HCT116 (cell line): ENCODE measurements around the gene COL21A1. TPM values are rescaled to one million over a fixed set of nuclear protein-coding genes. Genes with fewer than 3 reads are reported as not detected.

Experiments
- ATAC-seq: fragments of 200-7000 bp; cut with Tn5 transposase; 2 replicates; pipeline ENCODE4 v1.9.1; 2020; ENCODE audit warnings: mild to moderate bottlenecking, moderate library complexity
- BruUV-seq: library from RNA; stranded (reverse); fragments of 400-500 nt; replicated peaks from 2 replicates; lab custom pipeline; 2021; lab: Mats Ljungman, UMichigan
- CTCF ChIA-PET: fragments of 300-600 bp; sonication (Branson Sonifier 250); formaldehyde crosslinking; loops from one replicate; lab custom pipeline; 2021; ENCODE audit warnings: antibody characterized with exemption; lab: Charles Lee
- POLR2A ChIA-PET: fragments of 300-600, 350-600 bp; sonication (Branson Sonifier 250); formaldehyde crosslinking; loops from one replicate; lab custom pipeline; 2021; ENCODE audit warnings: antibody characterized with exemption; lab: Charles Lee
- RAD21 ChIA-PET, 2 experiments: fragments of 300-600 bp; sonication (Branson Sonifier 250); formaldehyde crosslinking; loops; one replicate each; lab custom pipeline; 2023; ENCODE audit warnings: low total read pairs in 2 of 2; ENCODE audit not compliant: uncharacterized antibody in 2 of 2, unreplicated experiment in 2 of 2, low non-redundant PET in 1 of 2; lab: Charles Lee
- DNase-seq: peaks from one replicate; pipeline ENCODE4 v3.0.0-alpha.2; 2010; ENCODE audit warnings: low read depth, low spot score
- H2AFZ ChIP-seq: fragments of 200-600 bp; shearing (Covaris generic), sonication (generic); 2 replicates; pipeline ENCODE4 v1.6.1; 2017; ENCODE audit warnings: low read depth, mixed run types, mixed read lengths, antibody characterized with exemption, low read length; ENCODE audit not compliant: poor library complexity, severe bottlenecking
- H3K27ac ChIP-seq: 2 replicates; pipeline ENCODE4 v1.5.1; 2012; ENCODE audit warnings: low read depth, low read length
- H3K27me3 ChIP-seq: fragments of 200-600 bp; sonication (generic); 2 replicates; pipeline ENCODE4 v1.6.1; 2016; ENCODE audit warnings: mixed run types, low read length, mixed read lengths; ENCODE audit not compliant: insufficient read depth
- H3K36me3 ChIP-seq, 2 experiments: fragments of 200-500 bp in 1 of 2; fragments of 200-600 bp in 1 of 2; sonication (Bioruptor generic) in 1 of 2; sonication (generic) in 1 of 2; 2 replicates each; pipeline versions ENCODE4 v1.5.1 to v1.6.1; 2014 to 2016; ENCODE audit warnings: low read length in 2 of 2, inconsistent platforms in 1 of 2, mixed read lengths in 1 of 2, mixed run types in 1 of 2; ENCODE audit not compliant: insufficient read depth in 2 of 2, control insufficient read depth in 1 of 2
- H3K4me1 ChIP-seq, 2 experiments: fragments of 200-600 bp in 1 of 2; sonication (generic) in 1 of 2; 2 replicates each; pipeline versions ENCODE4 v1.5.1 to v1.6.1; 2012 to 2017; ENCODE audit warnings: low read length in 2 of 2, inconsistent platforms in 1 of 2, mild to moderate bottlenecking in 1 of 2, mixed read lengths in 1 of 2, mixed run types in 1 of 2, moderate library complexity in 1 of 2; ENCODE audit not compliant: insufficient read depth in 2 of 2, control insufficient read depth in 1 of 2
- H3K4me2 ChIP-seq: fragments of 200-600 bp; sonication (generic); 2 replicates; pipeline ENCODE4 v1.6.1; 2017; ENCODE audit warnings: mixed run types, low read length, mixed read lengths
- H3K4me3 ChIP-seq, 2 experiments: fragments of 200-600 bp in 1 of 2; sonication (generic) in 1 of 2; replicated peaks in 1 of 2; 2 replicates each; pipeline ENCODE4 v1.5.1; 2011 to 2016; ENCODE audit warnings: low read length in 2 of 2, control low read depth in 1 of 2, low read depth in 1 of 2, mild to moderate bottlenecking in 1 of 2, mixed read lengths in 1 of 2, mixed run types in 1 of 2
- H3K79me2 ChIP-seq: fragments of 200-600 bp; sonication (generic); 2 replicates; pipeline ENCODE4 v1.6.1; 2017; ENCODE audit warnings: mild to moderate bottlenecking, mixed run types, low read length, moderate library complexity, mixed read lengths; ENCODE audit not compliant: insufficient read depth
- H3K9ac ChIP-seq: fragments of 200-600 bp; sonication (generic); 2 replicates; pipeline ENCODE4 v1.6.1; 2016; ENCODE audit warnings: low read length, mixed read lengths
- H3K9me2 ChIP-seq: fragments of 200-600 bp; sonication (generic), shearing (Covaris generic); 2 replicates; pipeline ENCODE4 v1.6.1; 2017; ENCODE audit warnings: mixed run types, mild to moderate bottlenecking, moderate library complexity; ENCODE audit not compliant: insufficient read depth
- H3K9me3 ChIP-seq, 2 experiments: fragments of 200-500 bp in 1 of 2; fragments of 200-600 bp in 1 of 2; sonication (Bioruptor generic) in 1 of 2; sonication (generic) in 1 of 2; 2 replicates each; pipeline ENCODE4 v1.6.1; 2014 to 2017; ENCODE audit warnings: low read length in 2 of 2, mixed read lengths in 2 of 2, inconsistent platforms in 1 of 2, low read depth in 1 of 2, mild to moderate bottlenecking in 1 of 2, mixed run types in 1 of 2, moderate library complexity in 1 of 2; ENCODE audit not compliant: control insufficient read depth in 1 of 2, insufficient read depth in 1 of 2
- H4K20me1 ChIP-seq: fragments of 200-600 bp; sonication (generic), shearing (Covaris generic); 2 replicates; pipeline ENCODE4 v1.6.1; 2017; ENCODE audit warnings: mixed run types, mild to moderate bottlenecking, moderate library complexity; ENCODE audit not compliant: insufficient read depth
- CTCF ChIP-seq, 3 experiments: fragments of 200-600 bp in 1 of 3; sonication (generic) in 1 of 3; IDR thresholded peaks in 2 of 3; conservative IDR thresholded peaks in 1 of 3; 2 replicates each; pipeline ENCODE4 v1.5.1; 2012 to 2017; ENCODE audit warnings: low read depth in 2 of 3, low read length in 2 of 3, antibody characterized with exemption in 1 of 3, borderline replicate concordance in 1 of 3, control low read depth in 1 of 3, mild to moderate bottlenecking in 1 of 3, mixed read lengths in 1 of 3, mixed run types in 1 of 3, moderate library complexity in 1 of 3; ENCODE audit not compliant: insufficient read depth in 1 of 3
- MAX ChIP-seq: IDR thresholded peaks from 2 replicates; pipeline ENCODE4 v1.6.1; 2012
- SIN3A ChIP-seq: IDR thresholded peaks from 2 replicates; pipeline ENCODE4 v1.6.1; 2012; ENCODE audit warnings: low read depth
- TCF7L2 ChIP-seq: IDR thresholded peaks from 2 replicates; pipeline ENCODE4 v1.7.0; 2011; ENCODE audit warnings: borderline replicate concordance, inconsistent platforms; ENCODE audit not compliant: insufficient read depth, insufficient read length; ENCODE audit errors: extremely low read depth
- YY1 ChIP-seq: IDR thresholded peaks from 2 replicates; pipeline ENCODE4 v1.6.1; 2011; ENCODE audit warnings: low read length, low read depth, moderate library complexity, mild to moderate bottlenecking; ENCODE audit not compliant: insufficient replicate concordance; ENCODE audit errors: extremely low read depth
- ZNF274 ChIP-seq: fragments of 200-500 bp; sonication (Bioruptor generic); IDR thresholded peaks from 2 replicates; pipeline ENCODE4 v1.6.1; 2014; ENCODE audit warnings: mild to moderate bottlenecking, low read depth, low read length, inconsistent platforms
- intact Hi-C: fragments of 100-400 bp; cut with micrococcal nuclease; formaldehyde crosslinking; loops from 2 replicates; pipeline ENCODE4 v1.10.0; 2022
- total RNA-seq: library from RNA; stranded (reverse); gene quantifications from one replicate; pipeline ENCODE4 v1.2.1, GENCODE V29; 2021; ENCODE audit not compliant: unreplicated experiment

The COL21A1 gene
- total RNA-seq, 1 experiment from 2014 or later, result not detected

- TF ChIP-seq CTCF (IDR thresholded peaks at IDR 0.05 in 2 of 3, conservative IDR thresholded peaks at IDR 0.05 in 1 of 3; ENCODE audit: borderline replicate concordance in 1 of 3, insufficient read depth in 1 of 3, low read depth in 2 of 3, low read length in 2 of 3), result no peak
- no peak for TF ChIP-seq YY1
- TF ChIP-seq SIN3A, result no peak
- TF ChIP-seq TCF7L2, result no peak
- no peak for TF ChIP-seq MAX
- TF ChIP-seq ZNF274, result no peak
- TF ChIP-seq, all 23 proteins: peak for 0
These were observed 59.7 kb downstream of the COL21A1 start (continued) for GRCh38 chr6:56187686-56188085.

GRCh38 chr6:56176741-56177140 is 70.6 kb downstream of the COL21A1 start:
- H3K27ac ChIP-seq, result no peak overlapping the region
- no peak overlapping the region for H3K9ac ChIP-seq
- H3K4me2 ChIP-seq, result no peak overlapping the region
- ChIA-PET POLR2A (no interaction called here), RAD21 (no interaction called here), CTCF (no interaction called here)
- no peaks in the 10 kb centered on the region for H3K4me1 ChIP-seq
- H2AFZ ChIP-seq, result no peak overlapping the region
- no peak for ATAC-seq
- no peaks in the 10 kb centered on the region for H4K20me1 ChIP-seq
- TF ChIP-seq TCF7L2, result no peak
- intact Hi-C loops, result no loop called here
- DNase-seq, result no peak
- no peaks in the 10 kb centered on the region for H3K79me2 ChIP-seq
- no TSS peak for BruUV-seq
- H3K4me3 ChIP-seq, result no peak overlapping the region
- H3K9me2 ChIP-seq, result no peaks in the 10 kb centered on the region
- H3K27me3 ChIP-seq, result no peaks in the 10 kb centered on the region
- H3K36me3 ChIP-seq, result no peaks in the 10 kb centered on the region
- H3K9me3 ChIP-seq, result peaks cover 0 to 13% of the 10 kb centered on the region in 2 experiments; a peak in 3 of 4 replicates
